Measurements from ENCODE around the gene IL2RG. TPM values are rescaled to one million over a fixed set of nuclear protein-coding genes. Genes with fewer than 3 reads are reported as not detected.

Gene IL2RG
- total RNA-seq, 2 donors from 2014 or later: 4.2 TPM; not detected in 1

- Histone ChIP-seq H3K27me3 (no peaks in the 10 kb centered on the region), H3K27ac (no peak overlapping the region), H3K9me3 (no peaks in the 10 kb centered on the region), H3K4me1 (no peaks in the 10 kb centered on the region), H3K4me3 (no peak overlapping the region), H3K36me3 (no peaks in the 10 kb centered on the region)
- no peak for TF ChIP-seq CTCF (IDR thresholded peaks at IDR 0.05)
- no peak for DNase-seq (ENCODE audit: low spot score)
Observed at GRCh38 chrX:71082822-71083221, 28.6 kb downstream of the IL2RG start.

DNA sequence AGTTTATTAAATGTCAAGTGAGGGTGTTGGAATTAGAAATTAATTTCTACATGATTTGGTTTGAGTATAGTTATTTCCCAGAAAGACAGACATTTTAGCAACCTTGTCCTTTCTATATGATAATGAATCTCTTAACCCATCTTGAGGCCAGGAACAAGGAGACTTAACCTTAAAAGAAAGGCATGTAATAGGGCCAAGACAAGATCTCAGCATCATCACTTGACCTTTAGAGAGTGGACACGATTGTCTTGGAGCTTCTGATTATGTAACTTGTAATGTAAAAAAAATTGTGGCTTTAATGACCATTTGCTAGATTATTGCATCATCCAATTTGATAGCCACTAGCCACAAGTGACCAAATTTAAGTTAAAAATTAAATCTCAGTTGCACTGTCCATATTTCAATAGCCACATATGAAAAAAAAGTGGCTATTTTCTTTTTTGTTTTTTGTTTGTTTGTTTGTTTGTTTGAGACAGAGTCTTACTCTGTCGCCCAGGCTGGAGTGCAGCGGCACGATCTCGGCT is 29.2 kb downstream of the IL2RG start:
- Histone ChIP-seq H3K4me3 (no peak overlapping the region), H3K27me3 (no peaks in the 10 kb centered on the region)
- no peak for DNase-seq (ENCODE audit: low spot score)

DNA sequence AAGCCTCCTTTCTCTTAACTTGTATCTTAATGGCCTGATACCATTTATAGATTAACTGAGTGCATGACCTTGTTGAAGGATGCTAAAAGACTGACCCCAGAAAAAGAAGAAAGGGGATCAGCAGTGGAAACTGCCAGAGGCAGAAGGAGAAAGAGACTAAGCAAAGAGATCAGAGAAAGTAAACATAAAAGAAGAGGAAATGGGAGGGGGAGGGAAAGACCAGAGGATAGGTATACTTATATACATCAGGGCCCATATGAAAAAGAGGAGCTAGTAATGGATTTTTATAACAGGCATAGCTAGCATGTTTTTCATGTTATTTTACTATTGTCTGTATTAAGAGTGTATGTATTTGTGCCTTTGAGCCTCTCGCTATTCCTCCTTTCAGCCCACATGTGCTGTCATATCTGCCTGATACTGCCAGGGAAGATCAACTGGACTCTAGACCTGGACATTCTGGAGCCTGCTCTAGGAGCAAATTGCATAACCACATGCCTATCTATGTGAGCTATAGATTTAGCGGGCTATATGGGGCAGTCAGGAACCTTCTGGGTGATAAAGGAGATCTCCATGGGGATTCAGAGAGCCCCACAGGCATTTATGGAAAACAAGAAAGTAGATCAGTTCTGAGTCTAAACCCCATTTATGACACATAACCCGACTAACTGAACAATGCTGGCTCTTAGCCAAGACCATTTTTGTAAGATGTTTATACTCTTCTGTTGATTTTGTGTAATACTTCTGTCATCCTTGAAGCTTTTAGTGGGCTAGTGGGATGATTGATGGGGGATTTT is 29.9 kb downstream of the IL2RG start:
- no peaks in the 10 kb centered on the region for H3K9me3 ChIP-seq
- no peak overlapping the region for H3K4me3 ChIP-seq
- DNase-seq (ENCODE audit: low spot score): no peak
- no peaks in the 10 kb centered on the region for H3K27me3 ChIP-seq
- TF ChIP-seq CTCF (IDR thresholded peaks at IDR 0.05): no peak
- no peaks in the 10 kb centered on the region for H3K36me3 ChIP-seq
- no peaks in the 10 kb centered on the region for H3K4me1 ChIP-seq
- no peak overlapping the region for H3K27ac ChIP-seq

More for the DNA sequence above, 29.2 kb downstream of the IL2RG start:
- TF ChIP-seq CTCF (IDR thresholded peaks at IDR 0.05): no peak
- no peaks in the 10 kb centered on the region for H3K36me3 ChIP-seq
- no peak overlapping the region for H3K27ac ChIP-seq
- H3K4me1 ChIP-seq: no peaks in the 10 kb centered on the region
- no peaks in the 10 kb centered on the region for H3K9me3 ChIP-seq

GRCh38 chrX:71070531-71070930 is 40.8 kb downstream of the IL2RG start:
- Histone ChIP-seq H3K9me3 (no peaks in the 10 kb centered on the region), H3K4me1 (no peaks in the 10 kb centered on the region), H3K4me3 (no peak overlapping the region), H3K27ac (no peak overlapping the region), H3K36me3 (no peaks in the 10 kb centered on the region), H3K27me3 (peaks cover 0 to 3% of the 10 kb centered on the region in 2 donors)
- TF ChIP-seq CTCF (IDR thresholded peaks at IDR 0.05): no peak
- DNase-seq (ENCODE audit: low spot score): no peak

- Histone ChIP-seq H3K4me3 (peak within 1 kb of the TSS; percentile 60 to 65), H3K9me3 (no peaks in the 10 kb centered on the region), H3K36me3 (no peaks in the 10 kb centered on the region), H3K27ac (peak within 1 kb of the TSS; percentile 84 to 94), H3K27me3 (peaks cover 0 to 3% of the 10 kb centered on the region in 2 donors), H3K4me1 (no peaks in the 10 kb centered on the region)
- no peak for TF ChIP-seq CTCF (IDR thresholded peaks at IDR 0.05)
- DNase-seq (ENCODE audit: low spot score): peak; percentile 95
Observed at GRCh38 chrX:71068044-71068918, 43.1 kb downstream of the IL2RG start, which contains the start of gene SNX12. SNX12 (minus strand) TSS chrX:71068334; CDS start chrX:71068306, 28 bp downstream.
